HG03135 (cell line): ENCODE results near the gene IPO7.

Experiments used
- ATAC-seq: cut with Tn5 transposase; IDR thresholded peaks from one replicate; pipeline ENCODE4 v1.9.1; 2021; ENCODE audit warnings: mild to moderate bottlenecking, moderate library complexity; ENCODE audit not compliant: unreplicated experiment

Gene IPO7

GRCh38 chr11:9489080-9489765, 104.8 kb downstream of the IPO7 start:
- ATAC-seq: no peak

- ATAC-seq: no peak
Measured at GRCh38 chr11:9490376-9490775, 105.9 kb downstream of the IPO7 start.

DNA sequence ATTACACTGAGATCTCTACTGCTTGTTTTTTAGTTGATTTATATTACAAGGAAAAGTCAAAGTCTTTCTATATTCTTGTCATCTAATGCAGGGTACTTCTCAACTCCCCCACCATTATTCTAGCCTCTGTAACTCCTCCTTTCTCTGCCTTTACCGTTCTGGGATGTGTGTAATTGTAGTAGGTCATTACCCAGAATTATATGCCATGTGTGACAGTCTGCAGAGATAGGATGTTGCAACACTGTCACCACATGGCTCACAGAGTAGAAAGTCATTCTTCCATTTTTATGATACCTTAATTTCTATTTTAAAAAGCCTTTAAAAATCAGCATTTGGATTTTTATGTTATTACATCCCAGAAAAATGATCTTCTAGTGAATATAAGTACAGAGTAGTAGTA, 109.0 kb downstream of the IPO7 start:
- no peak for ATAC-seq

DNA sequence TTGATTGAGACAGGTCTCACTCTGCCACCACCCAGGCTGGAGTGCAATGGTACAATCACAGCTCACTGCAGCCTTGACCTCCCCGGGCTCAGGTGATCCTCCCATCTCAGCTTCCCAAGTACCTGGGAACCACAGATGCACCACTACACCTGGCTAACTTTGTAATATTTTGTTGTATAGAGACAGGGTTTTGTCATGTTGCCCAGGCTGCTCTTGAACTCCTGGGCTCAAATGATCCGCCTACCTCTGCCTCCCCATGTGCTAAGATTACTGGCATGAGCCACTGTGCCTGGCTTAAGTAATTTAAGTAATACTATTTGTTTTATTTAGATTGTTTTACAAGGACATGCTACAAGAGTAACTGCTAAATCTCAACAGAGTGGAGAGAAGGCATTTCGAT, 109.9 kb downstream of the IPO7 start:
- no peak for ATAC-seq

- no peak for ATAC-seq
Measured at GRCh38 chr11:9495803-9496514, 111.5 kb downstream of the IPO7 start.
